ENCODE measurements around the gene ELF2. TPM values are rescaled to one million over a fixed set of nuclear protein-coding genes. Genes with fewer than 3 reads are reported as not detected.

ELF2 gene
- total and polyA plus RNA-seq, 2 of the 8 experiments (the other 6 are each of a cell fraction or from before 2014, with no cell fraction given), result 21.1 to 44.3 TPM

GRCh38 chr4:139083607-139083955 is 93.4 kb downstream of the ELF2 start:
- WGBS, 2 experiments (ENCODE audit: extremely low coverage in 1 of 2, insufficient coverage in 1 of 2, insufficient read length in 1 of 2, insufficient replicate concordance in 2 of 2, low coverage in 1 of 2, low lambda C conversion rate in 2 of 2, missing lambda C conversion rate in 1 of 2), result 1% methylated on average over 34 of the region's 34 CpGs; no CpG with 5 or more reads in 1 of the 2 experiments
- Histone ChIP-seq H4K5ac (ENCODE audit: insufficient read length, low read depth, low read length) (no peak overlapping the region), H3K9ac (replicated peaks in 1 of 4; ENCODE audit: extremely low read depth in 1 of 4, low read depth in 3 of 4, low read length in 3 of 4) (peak overlapping the region; percentile 61 to 87 (median 84)), H2BK20ac (ENCODE audit: low read length) (no peak overlapping the region), H3K36me3 (ENCODE audit: control insufficient read depth in 2 of 4, insufficient read depth in 4 of 4, low read length in 3 of 4) (no peaks in the 10 kb centered on the region), H2BK5ac (ENCODE audit: low read depth, low read length) (peak overlapping the region; percentile 87), H3K23ac (ENCODE audit: insufficient read length) (no peak overlapping the region), H2BK15ac (ENCODE audit: low read length) (no peak overlapping the region), H3K23me2 (ENCODE audit: low read depth, low read length) (peaks cover 8% of the 10 kb centered on the region), H3K18ac (ENCODE audit: extremely low read depth, low read length) (peak overlapping the region; percentile 26; the same call in 1 of the 2 replicates), H2BK120ac (replicated peaks; ENCODE audit: low read depth, low read length) (no peak overlapping the region), H3K79me2 (ENCODE audit: control insufficient read depth in 1 of 2, insufficient read depth in 2 of 2, low read length in 2 of 2) (peaks cover 6 to 52% of the 10 kb centered on the region in 2 experiments; a peak in 3 of 4 replicates), H2AFZ (ENCODE audit: low read length) (no peak overlapping the region), H2BK12ac (ENCODE audit: low read depth, low read length) (no peak overlapping the region), H3K79me1 (ENCODE audit: low read depth, low read length) (no peaks in the 10 kb centered on the region; the same call in 1 of the 2 replicates), H3K27me3 (replicated peaks in 1 of 4; ENCODE audit: control insufficient read depth in 3 of 4, extremely low read depth in 1 of 4, insufficient read depth in 3 of 4, low read length in 3 of 4) (no peaks in the 10 kb centered on the region), H3K56ac (replicated peaks; ENCODE audit: insufficient read length, low read depth, low read length) (peak overlapping the region; percentile 97), H3K4me3 (ENCODE audit: extremely low read depth in 1 of 4, insufficient read depth in 2 of 4, low read depth in 3 of 4, low read length in 4 of 4) (peak overlapping the region; percentile 57 to 94 (median 89)), H3K14ac (ENCODE audit: insufficient read length) (no peak overlapping the region), H4K8ac (ENCODE audit: extremely low read depth, insufficient read depth, low read length) (peak overlapping the region; percentile 97; the same call in 1 of the 2 replicates), H3K4me1 (replicated peaks in 1 of 4; ENCODE audit: control insufficient read depth in 3 of 4, insufficient read depth in 4 of 4, low read length in 3 of 4) (peaks cover 0 to 4% (median 1%) of the 10 kb centered on the region in 4 experiments; a peak in 3 of 7 replicates), H2AK5ac (ENCODE audit: low read depth, low read length) (no peak overlapping the region), H3K4me2 (ENCODE audit: insufficient read depth in 1 of 2, low read depth in 2 of 2, low read length in 2 of 2) (peak overlapping the region; percentile 60 to 94), H4K91ac (replicated peaks; ENCODE audit: insufficient read length, low read length) (peak overlapping the region; percentile 93), H3K4ac (replicated peaks; ENCODE audit: insufficient read length, low read depth, low read length) (no peak overlapping the region), H3K9me3 (ENCODE audit: insufficient read depth in 2 of 2, low read depth in 1 of 2, low read length in 1 of 2) (no peaks in the 10 kb centered on the region), H3K27ac (ENCODE audit: low read depth, low read length) (peak overlapping the region; percentile 75), H4K20me1 (replicated peaks in 1 of 2; ENCODE audit: control insufficient read depth in 1 of 2, insufficient read depth in 2 of 2, low read length in 2 of 2) (peaks cover 5 to 6% of the 10 kb centered on the region in 2 experiments)
- ChIA-PET CTCF (ENCODE audit: partially characterized antibody) (interaction anchor here (0.8 to 1.9 kb wide), 3 partner anchors 16 to 214 kb away, joined by 3 to 4 read pairs (median 3); no protein-coding TSS in a partner anchor), POLR2A (ENCODE audit: partially characterized antibody) (interaction anchor here (0.9 to 1.8 kb wide), 5 partner anchors 51 to 222 kb away, joined by 3 to 7 read pairs (median 3); partner anchors contain the start of gene NAA15)
- FAIRE-seq, result no peak
- no peak for DNase-seq (ENCODE audit: low read depth in 1 of 2, low spot score in 2 of 2)
- TF ChIP-seq PHF8 (conservative IDR thresholded peaks at IDR 0.05; ENCODE audit: low read depth, low read length), result peak; percentile 26; the same call in 1 of the 2 replicates
- peak; percentile 13 for TF ChIP-seq POLR2AphosphoS5 (IDR thresholded peaks at IDR 0.05; ENCODE audit: low read depth, low read length)
- peak in 1 of 2 experiments; percentile 13; a peak in 1 of 4 replicates for TF ChIP-seq RAD21 (IDR thresholded peaks at IDR 0.05 in 1 of 2, conservative IDR thresholded peaks at IDR 0.05 in 1 of 2; ENCODE audit: low read depth in 2 of 2, low read length in 2 of 2)
- no peak for TF ChIP-seq ATF2 (IDR thresholded peaks at IDR 0.05; ENCODE audit: low read length)
- no peak for TF ChIP-seq POU5F1 (IDR thresholded peaks at IDR 0.05; ENCODE audit: low read depth, low read length)
- no peak for TF ChIP-seq ATF3 (IDR thresholded peaks at IDR 0.05; ENCODE audit: insufficient read depth, low read depth, low read length)
- TF ChIP-seq ZNF274 (IDR thresholded peaks at IDR 0.05; ENCODE audit: borderline replicate concordance, extremely low read depth, low read length), result no peak
- peak in 1 of 2 experiments; percentile 3; a peak in 1 of 3 replicates for TF ChIP-seq POLR2A (IDR thresholded peaks at IDR 0.05; ENCODE audit: control extremely low read depth in 1 of 2, low read depth in 2 of 2, low read length in 2 of 2)
- TF ChIP-seq NANOG (IDR thresholded peaks at IDR 0.05; ENCODE audit: insufficient read depth, low read depth, low read length, poor library complexity, severe bottlenecking), result no peak
- TF ChIP-seq TAF1 (IDR thresholded peaks at IDR 0.05; ENCODE audit: low read depth, low read length), result peak; percentile 7; the same call in 1 of the 2 replicates
- TF ChIP-seq SP2 (IDR thresholded peaks at IDR 0.05; ENCODE audit: low read length), result no peak
